Activated CD4-positive, alpha-beta T cell treated with anti-CD3 and anti-CD28 coated beads, Interleukin-2, amount 50 U/mL, for 4 hours (primary cell): ENCODE data around the gene PPP6R3.

ENCODE experiments used
- DNase-seq, 2 experiments: peaks; one replicate each; pipeline ENCODE4 v3.0.0-alpha.2; 2020

The PPP6R3 gene

DNA sequence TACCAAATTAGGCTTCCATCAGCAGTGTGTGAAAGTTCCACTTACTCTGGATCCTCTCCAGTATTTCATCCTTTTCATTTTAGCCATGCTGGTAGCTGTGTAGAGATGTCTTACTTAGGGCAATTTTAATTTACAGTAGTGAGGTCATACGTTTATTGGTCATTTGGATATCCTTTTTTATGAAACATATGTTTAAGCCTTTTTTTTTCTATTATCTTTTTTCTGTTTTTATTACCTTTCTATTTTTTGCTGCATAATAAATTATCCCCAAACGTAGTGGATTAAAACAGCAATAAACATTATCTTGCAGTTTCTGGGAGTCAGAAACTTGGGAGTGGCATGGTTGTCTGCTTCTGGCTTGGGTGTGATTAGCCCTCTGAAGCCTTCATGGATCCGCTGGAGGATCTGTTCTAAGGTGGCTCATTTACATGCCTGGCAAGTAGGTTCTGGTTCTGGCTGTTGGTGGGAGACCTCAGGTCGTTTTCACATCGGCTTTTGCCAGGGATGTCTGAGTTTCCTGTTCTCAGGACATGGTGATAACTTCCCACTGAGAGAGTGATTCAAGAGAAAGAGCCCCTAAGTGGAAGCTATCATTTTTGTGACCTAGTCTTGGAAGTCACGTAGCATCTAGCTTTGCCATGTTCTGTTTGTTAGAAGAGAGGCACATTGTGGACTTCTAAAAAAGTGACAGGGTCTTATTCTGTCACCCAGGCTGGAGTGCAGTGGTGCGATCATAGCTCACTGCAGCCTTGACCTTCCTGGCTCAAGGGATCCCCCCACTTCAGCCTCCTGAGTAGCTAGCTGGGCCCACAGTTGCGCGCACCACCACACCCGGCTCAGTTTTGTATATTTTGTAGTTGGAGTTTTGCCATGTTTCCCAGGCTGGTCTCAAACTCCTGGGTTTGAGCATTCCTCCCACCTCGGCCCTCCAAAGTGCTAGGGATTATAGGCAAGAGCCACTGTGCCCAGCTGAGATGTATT, 38.6 kb downstream of the PPP6R3 start:
- DNase-seq = no peak

DNA sequence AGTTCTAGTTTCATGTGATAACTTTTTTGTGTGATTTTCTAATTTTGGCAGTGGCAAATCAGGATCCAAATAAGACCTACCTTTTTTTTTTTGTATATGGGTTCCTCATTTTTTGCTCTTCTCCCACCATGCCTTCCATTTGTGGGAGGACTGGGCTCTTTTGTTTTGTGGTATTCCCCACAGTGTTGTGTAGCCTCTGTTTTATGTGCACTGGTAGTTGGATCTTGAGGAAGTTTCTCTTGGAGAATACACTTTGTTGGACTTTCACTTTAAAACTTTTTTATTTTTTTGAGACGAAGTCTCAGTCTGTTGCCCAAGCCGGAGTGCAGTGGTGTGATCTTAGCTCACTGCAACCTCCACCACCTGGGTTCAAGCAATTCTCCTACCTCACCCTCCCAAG, 39.7 kb downstream of the PPP6R3 start:
- no peak for DNase-seq

DNA sequence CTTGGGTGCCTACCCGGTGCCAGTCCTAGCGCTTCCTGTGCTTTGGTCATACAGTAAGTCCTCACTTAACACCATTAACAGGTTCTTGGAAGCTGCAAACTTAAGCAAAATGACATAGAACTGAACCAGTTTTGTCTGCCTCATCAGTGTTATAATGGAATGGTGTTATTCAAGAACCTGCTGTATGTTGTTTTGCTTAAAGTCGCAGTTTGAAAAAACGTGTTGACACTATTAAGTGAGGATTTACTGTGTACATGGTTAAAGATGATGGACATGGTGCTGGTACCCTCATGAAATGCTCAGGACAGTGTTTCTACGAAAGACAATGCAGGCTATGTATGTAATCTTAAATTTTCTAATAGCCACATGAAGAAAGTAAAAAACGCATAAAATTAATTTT, 41.3 kb downstream of the PPP6R3 start:
- no peak for DNase-seq

DNA sequence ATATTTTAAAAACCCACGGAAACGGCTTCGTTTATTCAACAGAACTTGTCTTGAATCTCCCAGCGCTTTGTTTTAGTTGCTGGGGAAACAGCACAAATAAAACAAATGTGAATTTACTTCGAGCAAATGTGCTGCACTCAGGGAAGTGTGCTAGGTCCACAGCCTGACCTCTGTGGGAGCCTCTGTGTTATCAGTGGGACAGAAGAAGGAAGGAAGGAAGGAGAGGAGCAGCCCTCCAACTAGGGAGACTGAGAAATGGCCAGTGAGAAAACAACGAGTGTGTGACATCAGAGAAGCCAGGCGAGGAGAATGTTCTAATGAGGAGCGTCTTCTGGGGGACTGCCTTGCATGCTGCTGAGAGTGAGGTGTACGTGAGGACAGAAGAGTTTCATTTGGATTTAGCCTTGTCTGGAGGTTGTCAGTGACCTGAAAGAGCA, 42.7 kb downstream of the PPP6R3 start:
- DNase-seq = no peak

DNA sequence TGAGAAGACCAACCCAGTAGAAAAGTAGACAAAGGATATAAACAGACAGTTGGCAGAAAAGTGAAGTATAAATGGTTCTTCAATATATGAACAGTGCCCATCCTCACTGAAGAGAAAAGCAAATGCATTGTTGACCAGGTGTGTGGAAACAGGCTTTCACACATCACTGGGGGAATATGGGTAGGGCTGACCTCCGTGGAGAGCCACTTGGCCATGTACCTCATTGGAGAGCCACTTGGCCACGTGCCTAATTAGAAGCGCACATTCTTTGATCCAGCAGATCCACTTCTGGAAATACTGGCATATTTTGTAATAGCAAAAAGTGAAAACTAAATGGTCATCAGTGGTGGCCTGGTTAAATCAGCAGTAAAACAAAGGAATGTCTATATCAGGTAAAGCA, 43.2 kb downstream of the PPP6R3 start:
- no peak for DNase-seq

DNA sequence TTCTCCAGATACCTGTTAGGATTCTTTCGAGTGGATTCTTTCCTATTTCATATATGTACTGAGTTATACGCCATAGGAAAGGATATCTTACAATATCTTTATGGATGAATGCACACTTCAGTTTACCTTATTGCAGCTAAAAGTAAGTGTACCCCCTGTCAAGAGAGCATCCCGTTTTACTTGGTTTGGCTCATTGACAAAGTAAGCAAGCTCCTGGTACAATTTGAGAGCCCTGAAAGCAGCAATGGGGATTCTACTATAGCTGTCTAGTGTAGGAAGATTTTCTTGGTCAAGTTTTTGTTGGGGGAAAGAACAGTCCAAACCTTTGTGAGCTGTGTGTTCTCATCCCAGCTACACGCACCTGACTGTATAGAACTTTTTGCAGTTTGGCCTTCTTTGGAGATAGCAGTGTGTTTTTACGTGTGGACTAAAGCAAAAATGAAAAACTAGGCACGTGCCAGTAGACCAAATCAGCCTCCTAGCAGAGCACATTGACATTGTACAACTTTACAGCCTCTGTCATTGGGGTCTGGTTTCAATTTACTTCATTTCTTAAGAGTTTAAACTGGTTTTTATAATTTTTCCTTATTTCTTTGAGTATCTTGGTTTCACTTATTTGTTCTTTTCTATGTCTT, 44.0 kb downstream of the PPP6R3 start:
- no peak for DNase-seq

DNA sequence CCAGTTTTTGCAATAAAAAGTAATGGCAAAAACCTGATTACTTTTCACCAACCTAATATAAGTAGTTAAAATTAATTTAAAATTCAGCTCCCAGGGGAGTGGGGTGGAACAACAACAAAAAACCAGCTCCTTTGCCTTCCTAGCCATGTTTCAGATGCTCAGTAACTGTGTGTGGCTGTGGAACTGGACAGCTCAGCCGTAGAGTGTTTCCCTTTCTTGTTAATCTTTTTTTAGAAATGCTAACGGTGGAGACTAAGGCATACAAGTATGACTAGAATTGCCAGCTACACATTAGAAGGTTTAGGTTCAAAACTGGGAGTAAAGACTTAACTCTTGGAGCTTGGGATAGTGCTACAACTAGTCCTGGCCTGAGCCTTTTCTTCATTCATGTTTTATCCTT, 45.0 kb downstream of the PPP6R3 start:
- no peak for DNase-seq

DNA sequence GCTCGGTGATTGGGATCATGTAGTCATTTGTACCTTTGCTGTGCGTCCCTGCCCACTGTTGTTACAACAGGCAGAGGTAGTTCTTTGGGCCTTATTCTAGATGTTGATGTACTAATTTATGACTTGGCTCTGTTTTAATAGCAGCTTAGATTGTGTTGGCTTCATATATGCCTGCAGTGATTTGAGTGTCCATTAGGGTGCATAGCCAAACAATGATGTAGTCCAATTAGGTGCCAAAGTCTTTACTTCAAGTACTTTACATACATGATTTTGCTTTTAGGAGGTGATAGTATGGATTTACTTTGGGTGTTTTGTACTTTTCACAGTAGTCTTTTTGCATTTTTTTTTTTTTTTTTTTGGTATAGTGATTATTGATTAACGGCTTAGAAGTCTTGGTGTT, 46.4 kb downstream of the PPP6R3 start:
- DNase-seq = no peak

DNA sequence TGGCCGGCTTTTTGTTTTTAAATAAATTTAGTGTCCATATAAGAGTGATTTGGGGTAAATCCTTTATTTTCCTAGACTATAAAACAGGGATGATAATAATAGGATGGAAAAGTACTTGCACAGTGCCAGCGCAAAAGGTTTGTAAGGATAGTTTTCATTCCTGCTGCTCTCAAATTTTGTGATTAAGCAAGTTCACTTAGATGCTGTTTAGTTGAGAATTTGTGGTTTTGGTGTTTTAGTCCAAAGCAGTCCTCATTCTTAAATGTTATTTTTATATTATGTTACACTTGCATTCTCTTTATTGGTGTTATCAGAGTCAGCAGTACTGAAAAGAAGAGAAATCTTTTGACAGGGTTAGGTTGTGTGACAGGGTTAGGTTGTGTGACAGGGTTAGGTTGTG, 47.9 kb downstream of the PPP6R3 start:
- no peak for DNase-seq

DNA sequence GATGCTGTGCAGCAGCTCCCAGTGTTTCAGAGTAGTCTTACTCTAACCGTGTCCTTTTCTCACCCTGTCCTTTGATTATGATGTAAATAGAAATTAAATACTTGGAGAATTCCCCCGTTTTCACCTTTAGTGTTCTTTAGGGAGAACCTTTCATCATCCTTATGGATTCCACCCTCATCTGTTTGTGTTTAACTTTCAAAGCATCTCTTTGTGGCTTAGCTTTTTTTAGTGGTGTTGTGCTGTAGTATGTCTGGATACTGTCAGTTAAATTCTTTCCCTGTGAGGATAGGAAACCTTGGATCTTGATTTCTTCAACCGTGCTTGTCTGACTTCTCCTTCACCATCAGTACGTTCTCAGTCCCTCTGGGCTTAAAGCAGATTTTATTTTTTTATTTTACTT, 48.5 kb downstream of the PPP6R3 start:
- DNase-seq = no peak

DNA sequence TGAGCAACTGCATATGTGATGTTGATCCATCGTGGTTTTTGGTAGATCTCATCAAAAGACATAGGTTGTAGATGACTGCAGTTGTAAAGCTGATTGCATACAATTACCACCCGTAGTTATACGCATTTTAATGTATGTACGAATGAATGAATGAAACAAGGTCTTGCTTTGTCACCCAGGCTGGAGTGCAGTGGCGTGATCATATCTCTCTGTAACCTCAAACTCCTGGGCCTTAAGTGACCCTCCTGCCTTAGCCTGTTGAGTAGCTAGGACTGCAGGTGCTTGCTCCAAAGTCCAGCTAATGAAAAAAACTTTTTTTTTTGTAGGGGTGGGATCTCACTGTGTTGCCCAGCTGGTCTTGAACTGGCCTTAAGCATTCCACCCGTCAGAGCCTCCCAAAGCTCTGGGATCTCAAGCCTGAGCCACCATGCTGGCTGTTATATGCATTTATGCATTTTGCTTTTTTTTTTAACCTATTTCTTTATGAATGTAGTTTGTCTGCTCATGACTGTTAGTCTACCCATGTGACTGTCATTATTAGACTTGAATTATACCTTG, 53.5 kb downstream of the PPP6R3 start:
- DNase-seq = no peak

DNA sequence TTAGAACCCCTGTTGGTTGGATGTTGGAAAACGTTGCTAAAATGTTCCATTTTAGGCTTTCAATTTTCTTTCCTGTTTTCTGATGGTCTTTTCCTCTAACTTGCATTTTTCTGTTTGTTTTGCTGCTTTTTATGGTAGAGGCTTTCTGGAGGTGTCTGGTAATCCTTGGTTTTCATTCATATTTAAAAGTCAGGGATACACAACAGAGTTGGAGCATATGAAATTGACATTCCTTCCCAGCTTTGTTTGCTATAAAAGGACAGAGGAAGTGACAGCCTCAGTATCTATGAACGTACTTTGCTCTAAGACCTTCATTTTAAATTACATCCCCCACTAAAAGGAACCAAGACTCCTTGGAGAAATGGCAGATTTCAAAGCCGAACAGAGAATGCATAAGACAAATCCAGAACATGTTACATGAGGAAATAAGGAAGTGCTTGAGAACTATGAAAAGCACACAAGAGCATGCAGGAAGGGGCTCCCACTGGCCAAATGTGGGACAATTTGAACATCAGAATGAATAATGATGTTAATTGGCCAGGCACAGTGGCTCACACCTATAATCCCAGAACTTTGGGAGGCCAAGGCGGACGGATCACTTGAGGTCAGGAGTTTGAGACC, 56.7 kb downstream of the PPP6R3 start:
- no peak for DNase-seq

DNA sequence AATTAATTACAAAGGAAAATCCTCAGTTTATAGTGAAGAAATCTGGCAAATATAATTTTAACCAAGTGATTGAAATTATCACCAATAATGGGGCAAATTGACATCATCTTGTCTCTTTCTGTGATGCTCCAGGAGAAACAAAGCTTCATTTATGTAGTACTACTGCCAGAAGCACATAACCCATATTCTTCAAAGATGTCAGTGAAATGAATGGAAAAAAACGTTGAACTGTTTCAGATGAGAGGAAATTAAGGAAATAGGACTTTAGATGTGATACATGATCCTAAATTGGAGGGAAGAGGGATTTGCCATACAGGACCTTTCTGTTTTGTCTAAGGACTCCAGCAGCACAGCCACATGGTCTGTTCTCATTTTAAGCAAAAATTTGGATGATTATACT, 57.6 kb downstream of the PPP6R3 start:
- no peak for DNase-seq

DNA sequence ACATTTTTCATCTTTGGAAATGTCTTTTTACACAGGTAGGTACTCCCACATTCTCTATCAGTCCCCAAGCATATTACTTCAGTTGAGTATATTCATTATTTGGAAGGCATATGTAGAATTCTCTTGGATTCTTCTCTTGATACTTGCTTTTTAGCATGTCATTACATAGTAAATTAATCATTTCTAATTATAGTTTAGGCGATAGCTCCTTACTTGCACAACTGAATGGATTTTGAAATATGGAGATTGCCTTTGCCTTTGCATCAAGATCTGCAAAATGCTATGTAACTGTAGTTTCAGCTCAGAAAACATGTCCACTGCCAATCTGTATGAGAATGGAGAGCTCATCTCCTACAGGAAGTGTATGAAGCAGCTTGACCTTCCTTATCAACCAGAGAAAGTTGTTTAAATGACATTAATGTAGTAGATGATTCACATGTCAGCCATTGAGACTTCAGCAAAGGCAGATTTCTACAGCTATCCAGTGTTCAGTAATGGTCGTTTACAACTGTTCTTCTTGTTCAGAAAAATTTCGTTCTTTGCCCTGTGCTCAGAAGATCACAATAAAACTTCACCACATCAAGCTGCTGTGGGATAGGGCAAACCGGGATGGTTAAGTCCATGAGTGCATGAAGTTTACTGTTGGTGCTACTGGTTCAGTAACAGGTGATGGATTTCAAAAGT, 61.6 kb downstream of the PPP6R3 start:
- DNase-seq = no peak

DNA sequence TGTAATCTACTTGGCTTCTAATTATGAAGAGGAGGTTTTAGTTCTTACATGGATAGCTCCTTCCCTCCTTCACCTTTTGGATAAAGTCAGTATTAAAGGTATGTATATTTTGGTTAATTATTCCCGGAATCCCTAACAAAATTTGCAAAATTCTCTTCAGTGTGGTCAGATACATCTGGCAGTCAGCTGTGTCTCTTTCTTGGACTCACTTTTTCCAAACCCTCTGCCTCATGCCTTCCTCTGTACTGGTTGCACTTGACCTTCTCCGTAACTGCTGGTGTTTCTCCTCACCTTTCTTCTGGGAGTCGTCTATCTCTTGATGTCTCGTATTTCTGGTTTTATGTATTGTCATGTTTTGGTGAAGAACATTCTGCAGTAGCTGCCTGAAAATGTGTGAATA, 62.5 kb downstream of the PPP6R3 start:
- no peak for DNase-seq

DNA sequence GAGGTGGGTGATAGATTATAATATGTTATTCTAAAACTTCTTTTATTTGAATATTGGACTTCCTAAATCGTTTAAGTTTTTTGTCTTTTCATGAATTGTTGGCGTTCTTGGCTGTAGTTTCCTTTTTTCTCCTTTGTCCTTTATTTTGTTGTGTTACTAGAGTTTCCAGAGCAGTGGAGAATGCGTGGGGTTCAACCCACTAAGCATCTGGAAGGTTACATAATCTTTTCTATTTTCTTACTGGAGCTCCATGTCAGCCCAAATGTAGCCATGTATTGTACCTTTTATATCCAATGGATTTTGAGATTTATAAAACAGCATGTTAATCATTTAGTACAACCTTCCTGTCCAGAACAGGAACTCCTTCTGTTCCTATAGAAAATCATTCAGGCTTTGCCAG, 63.2 kb downstream of the PPP6R3 start:
- DNase-seq = no peak

DNA sequence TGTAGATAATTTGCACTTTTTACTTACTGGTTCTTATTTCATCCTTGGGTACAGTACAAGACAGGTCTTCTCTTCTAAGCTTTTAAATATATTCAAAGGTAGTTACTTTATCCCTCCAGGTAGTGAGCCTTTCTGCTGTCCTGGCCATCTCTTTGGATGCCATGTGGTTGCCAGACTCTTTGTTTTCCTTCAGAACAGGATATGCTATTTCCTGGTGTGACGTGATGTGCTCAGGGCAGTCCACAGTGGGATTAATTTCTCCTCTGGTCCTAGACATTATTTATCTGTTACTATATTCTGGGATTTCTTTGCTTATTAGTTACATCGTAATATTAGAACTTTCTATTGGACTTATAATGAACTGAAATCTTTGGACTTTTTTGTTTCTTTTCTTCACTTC, 63.7 kb downstream of the PPP6R3 start:
- DNase-seq = no peak

DNA sequence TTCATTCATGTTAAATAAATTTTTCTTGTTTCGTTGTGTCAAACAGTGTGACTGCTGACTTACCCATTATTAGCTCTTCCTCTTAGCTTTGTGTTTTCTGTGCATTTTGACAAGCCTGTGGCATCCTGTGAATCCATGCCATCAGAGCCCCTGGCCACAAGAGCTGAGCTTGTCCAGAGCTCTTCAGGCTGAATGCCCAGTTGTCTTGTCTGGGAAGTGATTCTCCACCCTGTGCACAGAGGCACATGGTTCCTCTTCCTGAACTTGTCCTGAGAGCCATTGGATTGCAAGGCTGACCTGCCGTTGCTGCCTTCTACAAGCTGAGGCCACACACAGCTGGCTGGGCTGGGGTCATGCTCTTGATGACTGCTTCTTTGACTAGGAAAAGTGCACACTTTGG, 64.1 kb downstream of the PPP6R3 start:
- no peak for DNase-seq

DNA sequence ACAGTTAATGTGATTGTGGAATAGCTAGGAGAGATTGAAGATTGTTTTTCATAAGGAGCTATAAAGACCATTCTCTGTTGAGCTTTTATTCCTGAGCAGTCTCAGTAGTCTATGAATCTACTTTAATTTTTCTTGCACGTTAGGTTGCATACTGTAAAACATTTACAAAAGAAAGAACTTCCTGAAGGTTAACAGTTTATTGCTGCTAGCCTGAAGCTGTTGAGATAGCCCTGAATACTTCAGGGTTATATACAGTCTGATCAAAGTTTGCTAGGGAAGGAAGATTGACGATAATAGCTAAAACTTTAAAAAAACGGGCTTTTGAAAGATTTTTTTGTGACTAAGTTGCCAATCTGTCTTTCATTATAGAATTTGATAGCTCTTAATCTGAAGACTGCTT, 64.8 kb downstream of the PPP6R3 start:
- no peak for DNase-seq

DNA sequence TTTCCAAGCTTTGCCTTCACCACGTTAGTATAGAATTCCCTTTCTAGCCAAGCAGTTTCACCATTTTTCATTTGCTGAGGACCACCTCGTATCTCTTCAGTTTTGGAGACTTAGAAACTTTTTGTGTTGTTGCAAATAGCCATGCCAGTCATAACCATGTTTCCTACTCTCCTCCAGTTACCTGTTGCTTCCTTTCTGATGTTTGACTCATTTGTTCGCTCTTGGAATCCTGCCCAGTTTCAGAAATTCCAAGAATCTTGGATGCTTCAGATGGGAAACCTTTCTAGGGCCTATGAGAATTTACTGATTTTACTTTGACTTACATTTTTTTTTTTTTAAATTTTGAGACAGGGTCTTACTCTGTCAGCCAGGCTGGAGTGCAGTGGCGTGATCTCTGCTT, 65.4 kb downstream of the PPP6R3 start:
- no peak for DNase-seq

DNA sequence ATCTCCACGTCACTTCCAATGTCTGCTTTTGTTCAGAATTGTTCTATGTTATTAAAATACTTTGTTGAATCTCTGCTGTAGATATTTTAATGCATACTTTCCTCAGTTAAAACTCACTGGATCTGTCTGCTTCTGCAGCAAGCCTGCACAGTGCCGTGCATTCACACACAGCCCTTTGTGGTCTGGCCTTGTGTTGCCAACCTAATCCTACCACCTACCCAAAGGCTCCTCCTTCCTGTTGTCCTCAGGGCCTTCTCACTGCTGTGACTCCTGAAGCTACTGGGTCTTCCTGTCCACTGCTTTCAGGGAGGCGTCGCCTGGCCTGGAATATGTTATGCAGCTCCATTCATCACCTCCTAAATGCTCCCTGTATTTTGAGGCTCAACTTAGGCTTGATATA, 67.0 kb downstream of the PPP6R3 start:
- no peak for DNase-seq

DNA sequence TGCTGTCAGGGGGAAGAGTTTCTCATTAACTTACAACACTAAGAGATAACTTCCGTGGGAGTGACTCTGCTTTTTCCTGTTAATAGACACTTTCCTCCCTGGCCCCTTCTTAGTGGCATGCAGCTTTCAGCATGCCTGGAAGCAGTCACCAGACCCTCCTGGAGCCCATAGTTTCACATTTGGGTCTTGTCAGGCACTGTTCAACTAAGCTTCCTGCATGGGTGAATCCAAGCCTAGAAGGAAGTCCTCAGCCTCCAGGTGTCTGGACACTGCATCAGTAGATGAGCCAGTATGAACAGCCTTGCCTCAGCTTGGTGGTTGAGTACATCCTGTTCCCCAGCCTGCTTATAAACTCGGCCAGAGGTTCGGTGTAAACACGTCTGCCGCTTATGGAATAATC, 68.1 kb downstream of the PPP6R3 start:
- DNase-seq = no peak

DNA sequence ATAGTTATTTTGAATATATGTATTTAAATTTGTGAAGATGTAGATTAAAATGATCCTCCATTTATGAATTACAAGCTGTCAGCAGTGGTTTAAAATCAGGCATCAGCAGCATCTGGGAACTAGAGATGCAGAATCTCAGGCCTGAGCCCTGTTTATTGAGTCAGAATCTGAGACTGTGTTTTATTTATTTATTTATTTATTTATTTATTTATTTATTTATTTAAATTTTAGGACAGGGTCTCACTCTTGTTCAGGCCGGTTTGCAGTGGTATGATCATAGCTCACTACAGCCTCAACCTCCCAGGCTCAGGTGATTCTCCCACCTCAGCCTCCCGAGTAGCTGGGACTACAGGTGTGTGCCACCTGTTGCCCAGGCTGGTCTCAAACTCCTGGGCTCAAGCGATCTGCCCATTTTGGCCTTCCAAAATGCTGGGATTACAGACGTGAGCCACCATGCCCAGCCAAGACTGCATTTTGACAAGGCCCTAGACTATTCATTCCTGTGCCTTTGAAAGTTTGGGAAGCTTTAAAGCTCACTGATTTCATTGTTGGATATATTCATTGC, 70.7 kb downstream of the PPP6R3 start:
- DNase-seq = no peak
